HCEC 1CT (cell line): ENCODE data around the gene PDK1.
A peak's percentile ranks its signal among the peaks of the same experiment; 100 is the strongest.

Experiments used
- DNase-seq: peaks from one replicate; pipeline ENCODE4 v3.0.0-alpha.2; 2017

PDK1 gene

GRCh38 chr2:172655091-172655837, 99.4 kb downstream of the PDK1 start:
- peak; percentile 97 for DNase-seq

GRCh38 chr2:172655838-172656573, 100.1 kb downstream of the PDK1 start:
- peak; percentile 73 for DNase-seq
